Heart left ventricle (tissue), 16 donors: ENCODE measurements around the gene NEMP1. TPM values are rescaled to one million over a fixed set of nuclear protein-coding genes. Genes with fewer than 3 reads are reported as not detected.

ENCODE experiments used
- ATAC-seq, 4 donors: fragments of 200-7000 bp; cut with Tn5 transposase; one replicate each; pipeline ENCODE4 v1.9.1; 2020 to 2022; ENCODE audit warnings: moderate library complexity in 4 of 4, mild to moderate bottlenecking in 3 of 4, moderate number of reproducible peaks in 1 of 4
- DNase-seq, 5 donors: peaks; one replicate each; pipeline ENCODE4 v3.0.0-alpha.2; 2020
- H3K27ac ChIP-seq, 12 donors: fragments of 200-600 bp; sonication (generic) in 4 of 12; one replicate each; pipeline versions ENCODE4 v1.5.0 to v1.8.0; 2016 to 2022; ENCODE audit warnings: mild to moderate bottlenecking in 2 of 12
- H3K27me3 ChIP-seq, 9 donors: fragments of 200-600 bp; sonication (generic) in 2 of 9; one replicate each; pipeline versions ENCODE4 v1.5.1 to v1.8.0; 2016 to 2022; ENCODE audit warnings: mild to moderate bottlenecking in 3 of 9
- H3K36me3 ChIP-seq, 9 donors: fragments of 200-600 bp; sonication (generic) in 2 of 9; one replicate each; pipeline versions ENCODE4 v1.5.0 to v1.8.0; 2018 to 2022; ENCODE audit warnings: mild to moderate bottlenecking in 2 of 9
- H3K4me1 ChIP-seq, 12 donors: fragments of 200-600 bp; sonication (generic) in 4 of 12; one replicate each; pipeline versions ENCODE4 v1.5.0 to v1.8.0; 2016 to 2022; ENCODE audit warnings: mild to moderate bottlenecking in 3 of 12
- H3K4me3 ChIP-seq, 12 donors: fragments of 200-600 bp; sonication (generic) in 4 of 12; one replicate each; pipeline versions ENCODE4 v1.5.0 to v1.8.0; 2017 to 2022; ENCODE audit warnings: mild to moderate bottlenecking in 9 of 12, moderate library complexity in 4 of 12
- H3K9me3 ChIP-seq, 12 donors: fragments of 200-600 bp; sonication (generic) in 4 of 12; one replicate each; pipeline versions ENCODE4 v1.5.0 to v1.8.0; 2016 to 2022; ENCODE audit warnings: mild to moderate bottlenecking in 1 of 12
- CTCF ChIP-seq, 12 donors: fragments of 200-600 bp; sonication (generic) in 4 of 12; IDR thresholded peaks; one replicate each; pipeline versions ENCODE4 v1.5.0 to v1.8.0; 2018 to 2022; ENCODE audit warnings: antibody characterized with exemption in 12 of 12, mild to moderate bottlenecking in 5 of 12
- POLR2A ChIP-seq, 2 donors: fragments of 450-650 bp; IDR thresholded peaks; one replicate each; pipeline ENCODE4 v1.6.1; 2017; ENCODE audit warnings: antibody characterized with exemption in 2 of 2, mild to moderate bottlenecking in 2 of 2, moderate library complexity in 2 of 2
- WGBS, 4 donors: extraction: QIAGEN DNeasy Blood & Tissue Kit in 2 of 4; methylation state at CpG; one replicate each; pipeline versions ENCODE4 v1.1.5 to v1.1.7; 2013 to 2018; 5-methylcytosine and 5-hydroxymethylcytosine counted together
- intact Hi-C, 10 donors: fragments of 100-400 bp; cut with DNase I; formaldehyde crosslinking; loops; one replicate each; pipeline versions ENCODE4 v1.11.1 to v1.14.2; 2022
- polyA plus RNA-seq, 2 donors: library from polyadenylated mRNA; stranded (reverse); fragments of 200-250 nt; gene quantifications; one replicate each; pipeline ENCODE4 v1.2.3, GENCODE V29; 2013
- total RNA-seq, 9 donors: library from RNA; depleted of rRNA in 2 of 9; stranded (reverse); fragments of >200 nt in 2 of 9; fragmentation: NEBNext Ultra II Directional in 3 of 9; extraction: Animal tissue kit (Norgen Biotek cat#: 25700) in 3 of 9; gene quantifications; one replicate each; pipeline versions ENCODE4 v1.1.0 to v1.2.4, GENCODE V29; 2016 to 2023
- donor health status: ischemic (EF 13 %, LVEDD 7.1; RV severe dilation, severe dysfunction).
- donor health status: healthy with polysubstance abuse.
- donor health status: DM: no; HTN: yes; CAD: no.
- donor health status: DM: no; HTN: no; CAD: no.
- donor health status: ischemic (EF 25% LVEDD 6.9; RV normal size, moderate dysfunction).
- donor health status: ischemic (EF 25% LVEDD 5.7; RV mildly dilated, moderate dysfunction).
- donor health status: healthy.
- donor health status: DM: yes; HTN: yes; CAD: no.
- donor health status: ischemic (EF 35%, LVEDD 5.7; RV mildly dilated, moderate dysfunction).
- donor health status: nonischemic (EF 11% LVEDD 7.7; RV severe dilation, severe dysfunction).
- donor health status: DM: yes; HTN: yes; CAD: no.
- donor health status: PGD.
- donor health status: ischemic (EF 29% LVEDD 5.4; RV normal size, mild dysfunction).
- donor health status: nonischemic (EF 23%, LVEDD 6.1; RV moderate dilation, normal function).

Gene NEMP1
- total and polyA plus RNA-seq, 11 donors, result 1.4 to 12.0 (median 3.5) TPM

GRCh38 chr12:57010627-57011247 lies 67.9 kb downstream of the NEMP1 start:
- intact Hi-C loops, result loop anchor here in 1 of 10 donors (5.0 kb wide), 1 partner anchor 47 kb away; no protein-coding TSS in a partner anchor
- H3K27ac ChIP-seq, result no peak overlapping the region
- H3K9me3 ChIP-seq, result no peaks in the 10 kb centered on the region
- no peak overlapping the region for H3K4me3 ChIP-seq
- no peak for ATAC-seq
- H3K27me3 ChIP-seq, result peaks cover 0 to 24% (median 0%) of the 10 kb centered on the region in 9 donors
- no peak for TF ChIP-seq POLR2A (IDR thresholded peaks at IDR 0.05)
- no peak for TF ChIP-seq CTCF (IDR thresholded peaks at IDR 0.05)
- H3K36me3 ChIP-seq, result no peaks in the 10 kb centered on the region
- no peak for DNase-seq
- H3K4me1 ChIP-seq, result peaks cover 0 to 15% (median 5%) of the 10 kb centered on the region in 12 donors
- WGBS, 4 donors, result 66 to 89% (median 76%) methylated on average over 4 of the region's 4 CpGs

GRCh38 chr12:57009949-57010626 lies 68.5 kb downstream of the NEMP1 start:
- no peak overlapping the region for H3K4me3 ChIP-seq
- no peaks in the 10 kb centered on the region for H3K9me3 ChIP-seq
- H3K27ac ChIP-seq, result no peak overlapping the region
- no peak for ATAC-seq
- intact Hi-C loops, result loop anchor here in 8 of 10 donors (2.0 to 10.0 kb wide), 8 partner anchors 47 to 253 kb away; partner anchors contain the start of gene STAT6 (in 5 of the 8)
- H3K36me3 ChIP-seq, result no peaks in the 10 kb centered on the region
- 85 to 91% (median 87%) methylated on average over 5 of the region's 5 CpGs for WGBS, 4 donors
- DNase-seq, result no peak
- no peak for TF ChIP-seq POLR2A (IDR thresholded peaks at IDR 0.05)
- no peak for TF ChIP-seq CTCF (IDR thresholded peaks at IDR 0.05)
- H3K27me3 ChIP-seq, result peaks cover 0 to 20% (median 0%) of the 10 kb centered on the region in 9 donors
- peaks cover 0 to 21% (median 11%) of the 10 kb centered on the region in 12 donors for H3K4me1 ChIP-seq

DNA sequence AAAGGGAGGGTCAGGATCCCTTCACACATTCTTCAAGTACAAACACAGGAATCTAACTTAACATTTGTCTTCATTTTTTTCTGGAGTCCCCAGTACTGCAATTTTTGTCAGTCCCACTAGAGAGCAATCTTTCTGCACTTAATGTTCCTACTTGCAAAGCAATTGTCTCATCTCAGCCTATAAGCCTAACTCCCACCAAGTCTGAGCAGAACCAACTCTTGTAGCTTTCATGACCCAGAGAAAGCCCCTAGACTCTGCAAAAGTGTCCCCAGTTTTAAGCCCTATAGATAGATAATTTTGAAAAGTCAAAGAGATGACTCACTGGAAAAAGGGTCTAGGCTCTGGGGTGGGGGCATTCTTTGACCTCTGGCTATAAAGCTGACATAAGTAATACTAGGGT lies 70.4 kb downstream of the NEMP1 start:
- intact Hi-C loops, result loop anchor here in 8 of 10 donors (1.0 to 10.0 kb wide), 8 partner anchors 54 to 251 kb away; partner anchors contain the start of gene STAT6 (in 5 of the 8)
- Histone ChIP-seq H3K27ac (no peak overlapping the region), H3K27me3 (peaks cover 0 to 4% (median 0%) of the 10 kb centered on the region in 9 donors), H3K36me3 (peaks cover 0 to 18% (median 15%) of the 10 kb centered on the region in 9 donors), H3K4me3 (no peak overlapping the region), H3K9me3 (no peaks in the 10 kb centered on the region), H3K4me1 (peaks cover 0 to 26% (median 14%) of the 10 kb centered on the region in 12 donors)
- ATAC-seq (peak in 1 of 4 donors; percentile 31), DNase-seq (no peak)
- TF ChIP-seq CTCF (IDR thresholded peaks at IDR 0.05) (peak; percentile 25 to 64 (median 40)), POLR2A (IDR thresholded peaks at IDR 0.05) (no peak)
